Motor neuron (in vitro differentiated cells): Measurements from ENCODE around the gene MRPL10. TPM values are rescaled to one million over a fixed set of nuclear protein-coding genes. Genes with fewer than 3 reads are reported as not detected.

Experiments used
- ATAC-seq, 8 experiments: fragments of 200-7000 bp; cut with Tn5 transposase; replicated peaks in 6 of 8; 2 replicates each; pipeline ENCODE4 v1.8.0; 2021; ENCODE audit warnings: mild to moderate bottlenecking in 8 of 8, moderate library complexity in 8 of 8
- H3K27ac ChIP-seq, 2 donors: fragments of 250-450 bp; sonication (Bioruptor Pico); 2 replicates each; pipeline ENCODE4 v1.9.0; 2021; ENCODE audit warnings: antibody characterized with exemption in 2 of 2, mild to moderate bottlenecking in 2 of 2, moderate library complexity in 1 of 2
- H3K4me1 ChIP-seq, 2 donors: fragments of 250-450 bp; sonication (Bioruptor Pico); replicated peaks in 1 of 2; 2 replicates each; pipeline ENCODE4 v1.6.1; 2021; ENCODE audit warnings: antibody characterized with exemption in 2 of 2, mild to moderate bottlenecking in 2 of 2, moderate library complexity in 1 of 2
- H3K4me3 ChIP-seq, 5 donors: fragments of 250-450 bp; sonication (Bioruptor Pico); 2 replicates each; pipeline ENCODE4 v1.9.0; 2021; ENCODE audit warnings: antibody characterized with exemption in 5 of 5, mild to moderate bottlenecking in 5 of 5, moderate library complexity in 4 of 5
- WGBS, 10 experiments: fragments of 450-650 bp; shearing (Covaris generic); methylation state at CpG; one replicate each; pipeline ENCODE4 v1.0.0; 2022; 5-methylcytosine and 5-hydroxymethylcytosine counted together
- in situ Hi-C, 9 experiments: fragments of 400-800 bp; cut with MboI; loops; one replicate each; pipeline ENCODE4 v1.15.0; 2021; ENCODE audit warnings: low sequenced_read_pairs in 9 of 9, low pct_unique_long_range_greater_than_20kb in 2 of 9; ENCODE audit not compliant: unreplicated experiment in 9 of 9
- total RNA-seq, 8 experiments: library from RNA; unstranded; fragments of 300-600 nt; gene quantifications; 2 replicates each; pipeline versions ENCODE4 v1.2.3 to v1.2.4, GENCODE V29; 2022

MRPL10 gene
- total RNA-seq, 8 experiments from 2014 or later: 41.5 to 58.3 (median 46.3) TPM

DNA sequence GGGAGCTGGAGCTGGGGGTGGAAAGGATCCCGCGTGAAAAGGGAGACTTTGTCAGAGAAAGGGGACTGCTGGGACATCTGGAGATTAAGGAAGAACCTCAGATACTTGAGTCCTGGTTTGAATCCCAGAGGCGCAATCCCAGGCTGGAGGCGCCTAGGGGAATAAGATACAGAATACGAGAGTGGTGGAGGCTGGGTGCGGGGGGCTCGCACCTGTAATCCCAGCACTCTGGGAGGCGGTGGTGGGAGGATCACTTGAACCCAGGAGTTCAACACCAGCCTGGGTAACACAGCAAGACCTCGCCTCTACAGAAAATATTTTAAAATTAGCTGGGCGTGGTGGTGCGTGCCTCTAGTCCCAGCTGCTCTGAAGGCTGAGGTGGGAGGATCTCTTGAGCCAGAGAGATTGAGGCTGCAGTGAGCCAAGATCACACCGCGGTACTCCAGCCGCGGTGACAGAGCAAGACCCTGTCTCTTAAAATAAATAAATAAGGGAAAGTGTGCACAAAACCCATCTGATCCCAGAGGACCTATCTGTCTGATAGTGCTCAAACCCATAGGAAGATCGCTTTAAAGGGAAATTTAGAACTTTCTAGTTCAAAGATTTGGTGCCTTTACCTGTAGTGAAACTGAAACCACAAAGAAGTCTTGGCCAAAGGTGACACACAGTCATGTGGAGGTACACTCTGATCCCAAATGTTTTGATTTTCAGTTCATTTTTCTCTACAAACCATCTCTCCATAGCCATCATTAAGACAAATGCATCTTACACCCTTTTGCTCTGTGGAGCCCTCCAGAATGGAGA lies 10.3 kb upstream of the MRPL10 start:
- H3K4me1 ChIP-seq: peaks cover 11 to 19% of the 10 kb centered on the region in 2 donors
- peak overlapping the region in 1 of 2 donors; percentile 41 for H3K27ac ChIP-seq
- peak overlapping the region; percentile 44 to 80 (median 58) for H3K4me3 ChIP-seq
- whole genome bisulfite sequencing, 10 experiments: 54 to 100% (median 71%) methylated on average over 1 to 9 of the region's 16 CpGs; no CpG with 5 or more reads in 3 of the 10 experiments
- ATAC-seq: peak in 5 of 8 experiments; percentile 1 to 3 (median 2)
- in situ Hi-C loops: loop anchor here in 4 of 9 experiments (5.0 to 25.0 kb wide), 5 partner anchors 46 to 171 kb away; partner anchors contain the start of genes PNPO (in 1 of the 4) and SP2 (in 1 of the 4)

DNA sequence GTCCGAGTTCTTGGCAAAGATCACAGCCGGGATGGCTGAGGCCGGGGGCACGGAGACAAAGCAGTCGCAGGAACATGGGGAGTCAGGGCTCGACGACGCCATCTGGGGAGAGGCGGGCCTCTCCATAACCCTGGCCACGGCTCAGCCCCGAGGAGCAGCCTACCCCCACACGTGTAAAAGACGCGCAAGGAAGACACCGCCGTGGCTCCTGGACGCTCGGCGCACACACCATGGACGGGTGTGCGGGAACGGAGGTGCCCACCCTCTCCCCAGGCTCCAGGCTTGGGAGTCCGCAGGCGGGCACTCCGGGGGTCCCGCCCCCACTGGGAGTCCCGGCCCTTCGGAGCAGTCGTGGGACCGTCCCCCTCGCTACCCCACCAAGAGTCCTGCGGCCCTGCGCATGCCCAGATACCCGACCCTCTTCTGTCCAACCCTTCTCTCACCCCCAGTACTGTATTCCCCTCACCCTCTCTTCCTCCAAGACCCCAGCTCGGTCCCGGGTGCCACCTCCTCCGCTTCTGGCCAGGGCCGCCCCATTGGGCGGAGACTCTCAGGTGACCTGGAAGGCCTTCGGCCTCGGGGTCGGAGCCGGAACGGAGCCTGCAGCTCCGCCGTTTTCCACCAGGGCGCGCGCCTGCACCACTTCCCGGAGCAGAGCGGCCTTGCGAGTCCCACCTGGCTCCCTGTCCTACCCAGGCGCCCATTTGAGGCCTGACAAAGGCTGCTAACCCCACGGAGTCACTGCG lies 9.6 kb upstream of the MRPL10 start, which contains the start of gene SCRN2:
Gene SCRN2, minus strand, starts transcription at position 532 of the 746 bp plus-strand sequence. Its CDS starts 430 bp downstream, at position 102.
- peak within 1 kb of the TSS in 1 of 2 donors; percentile 43 for H3K27ac ChIP-seq
- ATAC-seq: peak; percentile 81 to 91 (median 89)
- peaks cover 11 to 16% of the 10 kb centered on the region in 2 donors for H3K4me1 ChIP-seq
- 0% methylated on average over 2 to 12 of the region's 55 CpGs; no CpG with 5 or more reads in 7 of the 10 experiments for WGBS, 10 experiments
- in situ Hi-C loops: loop anchor here in 4 of 9 experiments (5.0 to 25.0 kb wide), 5 partner anchors 46 to 171 kb away; partner anchors contain the start of genes PNPO (in 1 of the 4) and SP2 (in 1 of the 4)
- peak within 1 kb of the TSS; percentile 44 to 80 (median 58) for H3K4me3 ChIP-seq

DNA sequence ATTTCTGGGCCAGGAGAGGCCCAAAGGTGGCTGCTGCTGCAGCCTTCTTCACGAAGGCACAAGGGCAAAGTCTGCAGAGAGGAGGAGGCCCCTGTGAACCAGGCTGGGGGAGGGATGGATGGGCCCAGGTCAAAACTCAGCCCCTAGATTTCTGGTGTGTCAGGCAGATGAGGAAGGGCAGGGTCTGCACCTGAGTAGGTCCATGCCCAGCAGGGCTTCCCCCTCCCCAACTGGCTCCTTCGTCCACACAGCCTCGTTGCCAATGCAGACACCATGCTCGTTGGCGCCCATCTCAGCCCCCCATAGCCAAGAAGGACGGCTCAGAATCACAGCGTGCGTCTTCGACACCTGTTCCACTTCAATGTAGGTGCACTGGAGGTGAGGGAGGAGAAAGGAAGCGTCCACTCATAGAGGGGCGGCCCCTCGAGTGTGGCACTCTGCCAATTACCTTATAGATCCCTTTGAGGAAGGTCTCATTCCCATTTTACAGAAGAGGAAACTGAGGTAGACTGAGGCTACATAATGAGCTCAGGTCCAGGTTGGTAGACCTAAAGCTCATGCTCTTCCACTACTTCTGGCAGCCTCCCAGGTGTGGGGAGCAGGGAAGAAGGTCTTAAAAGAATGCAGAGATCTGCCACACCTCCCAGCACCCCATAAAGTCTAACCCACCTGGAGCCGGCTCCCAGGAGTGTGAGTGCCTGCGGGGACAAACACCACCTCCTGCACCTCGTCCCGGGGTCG lies 8.8 kb upstream of the MRPL10 start:
- in situ Hi-C loops: loop anchor here in 4 of 9 experiments (5.0 to 25.0 kb wide), 5 partner anchors 47 to 172 kb away; partner anchors contain the start of genes PNPO (in 1 of the 4) and SP2 (in 1 of the 4)
- H3K4me3 ChIP-seq: peak overlapping the region; percentile 44 to 80 (median 58)
- peaks cover 11 to 16% of the 10 kb centered on the region in 2 donors for H3K4me1 ChIP-seq
- no peak for ATAC-seq
- WGBS, 10 experiments: 0 to 95% (median 47%) methylated on average over 1 to 7 of the region's 17 CpGs; no CpG with 5 or more reads in 5 of the 10 experiments
- peak overlapping the region in 1 of 2 donors; percentile 43 for H3K27ac ChIP-seq

DNA sequence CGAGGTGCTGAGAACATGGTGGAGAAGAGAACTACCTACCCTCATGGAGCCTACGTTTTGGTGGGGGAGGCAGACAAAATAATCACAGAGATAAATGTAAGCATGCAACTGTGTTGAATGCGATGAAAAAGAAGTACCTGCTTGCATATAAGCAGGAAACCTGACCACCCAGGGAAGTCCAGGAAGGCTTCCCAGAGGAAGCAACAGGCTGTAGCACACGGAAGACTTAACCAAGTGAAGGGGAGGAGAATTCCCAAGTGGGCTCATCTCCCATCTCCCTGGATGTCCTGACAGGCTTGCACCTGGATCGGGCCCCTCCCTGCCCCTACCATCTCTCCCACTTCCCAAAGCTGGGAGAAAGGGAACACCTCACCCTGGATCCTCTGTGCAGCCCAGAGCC lies 7.7 kb upstream of the MRPL10 start:
- no peak for ATAC-seq
- Histone ChIP-seq H3K27ac (no peak overlapping the region), H3K4me1 (peaks cover 11 to 16% of the 10 kb centered on the region in 2 donors), H3K4me3 (no peak overlapping the region)
- in situ Hi-C loops: loop anchor here in 1 of 9 experiments (25.0 kb wide), 2 partner anchors 98 to 173 kb away; partner anchors contain the start of gene PNPO
- WGBS, 10 experiments: 0 to 100% (median 83%) methylated on average over 1 to 3 of the region's 5 CpGs; no CpG with 5 or more reads in 1 of the 10 experiments

GRCh38 chr17:47838636-47839035 lies 7.3 kb upstream of the MRPL10 start:
- H3K4me1 ChIP-seq: peaks cover 11 to 16% of the 10 kb centered on the region in 2 donors
- H3K27ac ChIP-seq: no peak overlapping the region
- no peak for ATAC-seq
- in situ Hi-C loops: loop anchor here in 1 of 9 experiments (25.0 kb wide), 2 partner anchors 99 to 174 kb away; partner anchors contain the start of gene PNPO
- no peak overlapping the region for H3K4me3 ChIP-seq
- WGBS, 10 experiments: 83 to 96% methylated on average over 2 to 4 of the region's 13 CpGs; no CpG with 5 or more reads in 8 of the 10 experiments

DNA sequence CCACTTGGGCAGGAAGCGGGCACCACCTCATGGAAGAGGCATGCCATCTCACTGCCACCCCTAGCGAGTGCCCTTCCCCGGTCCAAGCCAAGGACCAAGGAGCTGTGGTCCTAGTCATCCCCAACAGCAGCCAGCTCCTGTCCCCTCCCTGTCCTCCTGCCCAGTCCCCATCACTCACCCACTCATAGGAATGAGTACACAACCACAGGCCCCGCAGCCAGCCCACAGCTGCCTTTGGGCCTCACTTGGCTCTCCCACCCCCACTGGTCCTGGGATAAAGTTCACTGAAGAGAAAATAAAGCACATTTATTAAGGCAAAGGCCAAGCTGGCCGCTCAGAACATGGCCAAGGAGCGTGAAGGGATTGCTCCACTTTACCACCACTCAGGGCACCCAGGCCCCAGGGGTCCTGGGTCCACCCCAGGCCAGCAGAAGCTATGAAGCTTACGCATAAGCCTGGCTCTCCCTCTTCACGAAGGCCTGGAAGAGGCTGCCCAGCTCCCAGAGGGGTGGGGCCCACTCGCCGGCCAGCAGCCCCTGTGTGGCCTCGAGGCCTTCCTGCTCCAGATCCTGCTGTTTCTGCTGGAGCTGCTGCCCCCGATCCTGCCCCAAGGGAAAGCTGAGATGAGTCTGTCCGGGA lies 6.2 kb upstream of the MRPL10 start:
- Histone ChIP-seq H3K27ac (no peak overlapping the region), H3K4me3 (no peak overlapping the region), H3K4me1 (peaks cover 11 to 14% of the 10 kb centered on the region in 2 donors)
- ATAC-seq: peak in 2 of 8 experiments; percentile 8 to 13
- 0 to 100% (median 53%) methylated on average over 1 to 5 of the region's 13 CpGs; no CpG with 5 or more reads in 3 of the 10 experiments for WGBS, 10 experiments
- in situ Hi-C loops: loop anchor here in 1 of 9 experiments (25.0 kb wide), 2 partner anchors 100 to 175 kb away; partner anchors contain the start of gene PNPO

- H3K4me1 ChIP-seq: peaks cover 12 to 17% of the 10 kb centered on the region in 2 donors
- in situ Hi-C loops: loop anchor here in 1 of 9 experiments (25.0 kb wide), 2 partner anchors 101 to 176 kb away; partner anchors contain the start of gene PNPO
- no peak overlapping the region for H3K4me3 ChIP-seq
- H3K27ac ChIP-seq: no peak overlapping the region
- no peak for ATAC-seq
- WGBS, 10 experiments: 66 to 100% methylated on average over 2 to 4 of the region's 6 CpGs; no CpG with 5 or more reads in 8 of the 10 experiments
These were observed 5.3 kb upstream of the MRPL10 start for GRCh38 chr17:47836601-47837000.

- in situ Hi-C loops: loop anchor here in 1 of 9 experiments (25.0 kb wide), 2 partner anchors 103 to 178 kb away; partner anchors contain the start of gene PNPO
- Histone ChIP-seq H3K4me1 (peaks cover 11% of the 10 kb centered on the region in 2 donors), H3K4me3 (no peak overlapping the region), H3K27ac (no peak overlapping the region)
- WGBS, 10 experiments: 40 to 100% (median 69%) methylated on average over 1 to 5 of the region's 5 CpGs; no CpG with 5 or more reads in 1 of the 10 experiments
- no peak for ATAC-seq
These were observed 3.4 kb upstream of the MRPL10 start for GRCh38 chr17:47834756-47835155.

DNA sequence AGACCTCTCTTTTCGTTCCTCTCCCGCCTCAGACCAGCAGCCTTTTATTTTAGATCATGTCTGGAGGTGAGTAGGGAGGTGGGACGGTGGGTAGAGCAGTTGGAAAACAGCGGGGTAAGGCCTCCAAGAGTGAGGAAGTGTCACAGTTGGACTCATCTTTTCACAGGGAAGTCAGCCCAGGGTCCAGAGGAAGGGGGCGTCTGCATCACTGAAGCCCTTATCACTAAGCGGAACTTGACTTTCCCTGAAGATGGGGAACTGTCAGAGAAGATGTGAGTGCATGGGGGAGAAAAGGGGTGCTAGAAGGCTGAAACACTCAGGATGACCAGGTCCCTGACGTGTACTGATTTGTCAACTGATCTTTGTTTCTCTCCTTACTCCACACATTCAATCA lies 590 bp upstream of the MRPL10 start:
- Histone ChIP-seq H3K4me1 (peaks cover 11% of the 10 kb centered on the region in 2 donors), H3K27ac (peak overlapping the region in 1 of 2 donors; percentile 6), H3K4me3 (peak overlapping the region; percentile 62 to 97 (median 79))
- no peak for ATAC-seq
- in situ Hi-C loops: loop anchor here in 1 of 9 experiments (25.0 kb wide), 2 partner anchors 105 to 180 kb away; partner anchors contain the start of gene PNPO
- 0 to 33% (median 17%) methylated on average over 1 to 4 of the region's 7 CpGs; no CpG with 5 or more reads in 3 of the 10 experiments for WGBS, 10 experiments

DNA sequence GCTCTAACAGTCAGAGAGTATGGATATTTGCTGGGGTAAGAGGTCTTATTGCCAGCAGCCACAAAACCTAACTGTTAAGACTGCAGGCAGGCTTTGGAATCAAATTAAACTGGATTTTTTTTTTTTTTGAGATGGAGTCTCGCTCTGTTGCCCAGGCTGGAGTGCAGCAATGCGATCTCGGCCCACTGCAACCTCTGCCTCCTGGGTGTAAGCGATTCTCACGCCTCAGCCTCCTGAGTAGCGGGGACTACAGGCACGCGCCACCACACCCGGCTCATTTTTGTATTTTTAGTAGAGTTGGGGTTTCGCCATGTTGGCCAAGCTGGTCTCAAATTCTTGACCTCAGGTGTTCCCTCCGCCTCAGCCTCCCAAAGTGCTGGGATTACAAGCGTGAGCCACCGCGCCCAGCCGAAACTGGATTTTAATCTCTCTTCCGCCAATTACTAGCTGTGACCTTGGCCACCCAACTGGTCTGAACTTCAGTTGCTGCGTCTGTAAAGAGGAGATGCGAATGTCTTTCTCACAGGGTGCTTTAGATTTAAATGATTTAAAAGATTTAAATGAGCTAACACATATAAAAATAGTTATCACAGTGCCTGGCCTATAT lies 842 bp downstream of the MRPL10 start:
- in situ Hi-C loops: loop anchor here in 1 of 9 experiments (25.0 kb wide), 2 partner anchors 107 to 182 kb away; partner anchors contain the start of gene PNPO
- H3K4me1 ChIP-seq: peaks cover 11% of the 10 kb centered on the region in 2 donors
- WGBS, 10 experiments: 34 to 100% (median 71%) methylated on average over 2 to 14 of the region's 18 CpGs; no CpG with 5 or more reads in 1 of the 10 experiments
- peak overlapping the region; percentile 62 to 97 (median 79) for H3K4me3 ChIP-seq
- peak overlapping the region; percentile 82 to 88 for H3K27ac ChIP-seq
- no peak for ATAC-seq

GRCh38 chr17:47829870-47830269 lies 1.5 kb downstream of the MRPL10 start:
- peak in 1 of 8 experiments; percentile 4 for ATAC-seq
- Histone ChIP-seq H3K27ac (no peak overlapping the region), H3K4me1 (peaks cover 11% of the 10 kb centered on the region in 2 donors), H3K4me3 (no peak overlapping the region)
- WGBS, 10 experiments: 67 to 100% (median 82%) methylated on average over 1 to 3 of the region's 3 CpGs; no CpG with 5 or more reads in 4 of the 10 experiments
- in situ Hi-C loops: loop anchor here in 1 of 9 experiments (25.0 kb wide), 2 partner anchors 107 to 182 kb away; partner anchors contain the start of gene PNPO
